Stimulated activated CD4-positive, alpha-beta T cell treated with anti-CD3 and anti-CD28 coated beads, Interleukin-2, amount 100 ng/mL, for 4 hours (primary cell): ENCODE results near the gene EFCAB5.
"Not testable (repeated sequence)": the region's sequence is repeated elsewhere in the genome, so short reads cannot be mapped to it uniquely, and the experiment has no call there.

ENCODE experiments used
- DNase-seq: peaks from one replicate; pipeline ENCODE4 v3.0.0-alpha.2; 2020; ENCODE audit warnings: low read depth

Gene EFCAB5

GRCh38 chr17:30005709-30006320, 64.4 kb downstream of the EFCAB5 start:
- no peak for DNase-seq

DNA sequence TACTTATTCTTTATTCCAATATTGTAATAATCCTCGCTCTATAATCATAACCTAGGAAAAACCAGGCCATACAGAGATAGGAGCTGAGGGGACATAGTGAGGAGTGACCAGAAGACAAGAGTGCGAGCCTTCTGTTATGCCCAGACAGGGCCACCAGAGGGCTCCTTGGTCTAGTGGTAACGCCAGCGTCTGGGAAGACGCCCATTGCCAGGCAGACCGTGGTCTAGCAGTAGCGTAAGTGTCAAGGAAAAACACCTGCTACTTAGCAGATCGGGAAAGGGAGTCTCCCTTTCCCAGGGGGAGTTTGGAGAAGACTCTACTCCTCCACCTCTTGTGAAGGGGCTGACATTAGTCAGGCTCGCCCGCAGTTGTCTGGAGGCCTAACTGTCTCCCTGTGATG, 70.5 kb downstream of the EFCAB5 start:
- DNase-seq = not testable (repeated sequence)

DNA sequence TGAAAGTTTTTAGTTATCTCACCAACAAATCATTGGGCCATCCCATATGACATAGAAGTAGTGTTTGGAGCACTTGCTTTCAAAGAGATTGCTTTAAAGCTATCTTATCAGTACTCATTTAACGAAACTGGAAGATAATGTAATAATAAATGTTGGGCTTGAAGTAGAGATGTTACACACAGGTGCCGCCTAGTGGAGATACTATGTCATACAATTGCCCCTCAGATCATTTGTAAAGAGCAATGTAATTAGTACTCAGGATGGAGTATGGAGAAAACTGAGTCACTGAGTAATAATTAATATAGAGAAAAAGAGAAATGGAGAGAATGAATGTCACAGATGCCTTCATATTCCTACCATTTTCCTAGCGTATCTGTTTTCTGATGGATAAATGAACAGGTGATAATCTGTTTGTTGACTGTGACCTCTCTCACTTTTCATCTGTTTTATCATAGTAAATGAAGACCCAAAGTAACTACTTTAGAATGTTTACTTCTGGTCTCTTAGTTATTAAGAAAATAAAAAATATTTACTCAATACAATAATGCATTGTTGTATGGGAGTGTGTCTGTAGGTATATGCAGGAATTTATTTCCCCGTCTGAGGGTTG, 80.4 kb downstream of the EFCAB5 start:
- peak; percentile 10 for DNase-seq

DNA sequence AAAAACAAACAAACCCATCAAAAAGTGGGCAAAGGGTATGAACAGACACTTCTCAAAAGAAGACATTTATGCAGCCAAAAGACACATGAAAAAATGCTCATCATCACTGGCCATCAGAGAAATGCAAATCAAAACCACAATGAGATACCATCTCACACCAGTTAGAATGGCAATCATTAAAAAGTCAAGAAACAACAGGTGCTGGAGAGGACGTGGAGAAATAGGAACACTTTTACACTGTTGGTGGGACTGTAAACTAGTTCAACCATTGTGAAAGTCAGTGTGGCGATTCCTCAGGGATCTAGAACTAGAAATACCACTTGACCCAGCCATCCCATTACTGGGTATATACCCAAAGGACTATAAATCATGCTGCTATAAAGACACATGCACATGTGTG, 83.9 kb downstream of the EFCAB5 start:
- not testable (repeated sequence) for DNase-seq

GRCh38 chr17:30027676-30028075, 86.2 kb downstream of the EFCAB5 start:
- DNase-seq = no peak

DNA sequence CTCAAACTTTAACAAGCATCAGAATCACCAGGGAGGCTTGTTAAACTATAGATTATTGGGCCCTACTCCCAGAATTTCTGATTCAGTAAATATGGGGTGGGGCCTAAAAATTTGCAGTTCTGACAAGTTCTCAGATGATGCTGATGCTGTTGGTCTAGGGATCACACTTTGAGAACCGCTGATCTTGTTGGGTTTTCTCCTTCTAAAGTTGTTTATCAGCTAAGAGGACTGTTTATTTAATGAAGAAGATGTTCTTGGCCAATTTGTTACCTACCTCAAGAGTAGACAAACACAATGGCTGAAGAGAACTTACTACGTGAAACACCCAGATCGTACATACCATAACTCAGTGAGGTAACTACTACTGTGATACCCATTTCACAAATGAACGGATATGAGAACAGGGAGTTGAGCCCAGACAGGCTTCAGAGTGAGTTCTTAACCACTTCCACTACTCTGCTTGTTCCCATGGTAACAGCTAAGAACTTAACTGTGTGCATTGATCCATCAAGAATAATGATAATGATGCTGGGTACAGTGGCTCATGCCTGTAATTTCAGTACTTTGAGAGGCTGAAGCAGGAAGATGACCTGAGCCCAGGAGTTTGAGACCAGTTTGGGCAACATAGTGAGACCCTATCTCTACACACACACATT, 89.9 kb downstream of the EFCAB5 start:
- DNase-seq = no peak

DNA sequence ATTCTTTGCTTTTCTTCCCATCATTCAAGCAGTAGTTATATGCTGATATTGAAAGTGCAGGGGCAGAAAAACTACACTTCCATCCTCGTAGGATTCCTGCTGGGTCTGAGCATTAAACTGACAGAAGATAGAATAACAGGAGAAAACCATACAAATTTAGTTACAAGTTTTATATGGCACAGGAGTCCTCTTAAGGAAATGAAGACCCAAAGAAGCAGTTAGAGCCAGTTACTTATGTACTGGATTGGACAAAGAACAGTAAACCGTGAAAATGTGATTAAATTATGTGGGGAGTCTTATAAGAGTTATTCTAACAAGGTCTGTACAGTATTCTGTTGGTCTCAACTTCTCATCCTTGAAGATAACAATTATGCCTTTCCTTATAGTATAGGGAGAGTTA, 93.9 kb downstream of the EFCAB5 start:
- no peak for DNase-seq

GRCh38 chr17:30040719-30041518, 99.5 kb downstream of the EFCAB5 start:
- not testable (repeated sequence) for DNase-seq

DNA sequence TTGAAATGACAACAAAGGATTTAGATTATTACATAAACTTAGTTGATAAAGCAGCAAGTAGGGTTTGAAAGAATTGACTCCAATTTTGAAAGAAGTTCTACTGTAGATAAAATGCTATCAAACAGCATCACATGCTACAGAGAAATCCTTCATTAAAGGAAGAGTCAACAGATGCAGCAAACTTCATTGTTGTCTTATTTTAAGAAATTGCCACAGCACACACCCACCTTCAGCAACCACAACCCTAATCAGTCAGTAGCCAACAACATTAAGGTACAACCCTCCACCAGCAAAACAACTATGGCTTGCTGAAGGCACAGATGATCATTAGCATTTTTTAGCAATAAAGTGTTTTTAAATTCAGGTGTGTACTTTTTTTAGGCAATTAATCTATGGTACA, 100.1 kb downstream of the EFCAB5 start:
- no peak for DNase-seq

GRCh38 chr17:30062372-30062771, 120.9 kb downstream of the EFCAB5 start:
- no peak for DNase-seq

DNA sequence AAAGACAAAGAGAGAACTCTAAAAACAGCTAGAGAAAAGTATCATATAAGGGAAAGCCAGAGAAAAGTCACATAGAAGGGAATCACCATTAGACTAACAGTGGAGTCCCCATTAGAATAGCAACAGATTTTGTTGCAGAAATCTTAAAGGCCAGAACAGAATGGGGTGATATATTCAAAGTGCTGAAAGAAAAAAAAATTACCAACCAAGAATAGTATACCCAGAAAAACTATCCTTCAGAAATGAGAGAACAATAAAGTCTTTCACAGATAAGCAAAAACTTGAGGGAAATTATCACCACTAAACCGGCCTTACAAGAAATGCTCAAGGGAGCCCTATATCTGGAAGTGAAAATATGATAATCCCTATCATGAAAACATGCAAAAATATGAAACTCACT, 123.3 kb downstream of the EFCAB5 start:
- no peak for DNase-seq

DNA sequence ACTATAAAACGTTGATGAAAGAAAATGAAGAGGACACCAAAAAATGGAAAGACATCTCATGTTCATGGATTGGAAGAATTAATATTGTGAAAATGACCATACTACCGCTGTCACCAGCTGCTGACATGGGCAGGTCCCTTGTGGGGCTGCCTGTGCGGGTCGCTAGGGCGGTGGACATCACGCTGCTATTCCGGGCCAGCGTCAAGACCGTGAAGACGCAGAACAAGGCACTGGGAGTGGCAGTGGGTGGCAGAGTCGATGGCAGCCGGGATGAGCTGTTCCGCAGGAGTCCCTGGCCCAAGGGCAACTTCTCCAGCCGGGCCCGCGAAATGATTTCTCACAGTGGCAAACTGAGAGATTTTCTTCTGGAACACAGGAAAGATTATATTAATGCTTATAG, 127.0 kb downstream of the EFCAB5 start:
- DNase-seq = no peak

DNA sequence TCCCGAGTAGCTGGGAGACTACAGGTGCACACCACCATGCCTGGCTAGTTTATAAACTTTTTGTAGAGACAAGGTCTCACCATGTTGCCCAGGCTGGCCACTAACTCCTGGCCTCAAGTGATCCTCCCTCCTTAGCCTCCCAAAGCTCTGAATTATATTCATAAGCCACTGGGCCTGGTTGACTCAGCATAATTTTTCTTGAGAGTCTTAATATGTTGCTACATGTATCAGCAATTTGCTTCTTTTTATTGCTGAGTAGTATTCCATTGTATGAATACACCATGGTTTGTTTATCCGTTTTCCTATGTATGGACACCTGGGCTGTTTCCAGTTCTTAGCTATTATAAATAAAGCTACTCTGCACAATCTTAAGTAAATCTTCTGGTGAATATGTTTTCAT, 132.8 kb downstream of the EFCAB5 start:
- no peak for DNase-seq

GRCh38 chr17:30074730-30075129, 133.3 kb downstream of the EFCAB5 start:
- DNase-seq = no peak

GRCh38 chr17:30082773-30083172, 141.3 kb downstream of the EFCAB5 start:
- DNase-seq = no peak

GRCh38 chr17:30084788-30085187, 143.4 kb downstream of the EFCAB5 start:
- no peak for DNase-seq

- no peak for DNase-seq
Measured at GRCh38 chr17:30086896-30087295, 145.5 kb downstream of the EFCAB5 start.

DNA sequence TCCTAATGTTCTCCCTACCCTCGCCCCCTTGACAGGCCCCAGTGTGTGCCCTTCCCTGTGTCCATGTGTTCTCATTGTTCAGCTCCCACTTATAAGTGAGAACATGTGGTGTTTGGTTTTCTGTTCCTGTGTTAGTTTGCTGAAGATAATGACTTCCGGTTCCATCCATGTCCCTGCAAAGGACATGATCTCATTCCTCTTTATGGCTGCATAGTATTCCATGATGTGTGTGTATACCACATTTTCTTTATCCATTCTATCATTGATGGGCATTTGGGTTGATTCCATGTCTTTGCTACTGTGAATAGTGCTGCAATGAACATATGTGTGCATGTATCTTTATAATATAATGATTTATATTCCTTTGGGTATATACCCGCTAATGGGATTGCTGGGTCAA, 146.0 kb downstream of the EFCAB5 start:
- not testable (repeated sequence) for DNase-seq

GRCh38 chr17:30091121-30091670, 149.8 kb downstream of the EFCAB5 start:
- DNase-seq = no peak

- DNase-seq = no peak
Measured at GRCh38 chr17:30091771-30092170, 150.3 kb downstream of the EFCAB5 start.

DNA sequence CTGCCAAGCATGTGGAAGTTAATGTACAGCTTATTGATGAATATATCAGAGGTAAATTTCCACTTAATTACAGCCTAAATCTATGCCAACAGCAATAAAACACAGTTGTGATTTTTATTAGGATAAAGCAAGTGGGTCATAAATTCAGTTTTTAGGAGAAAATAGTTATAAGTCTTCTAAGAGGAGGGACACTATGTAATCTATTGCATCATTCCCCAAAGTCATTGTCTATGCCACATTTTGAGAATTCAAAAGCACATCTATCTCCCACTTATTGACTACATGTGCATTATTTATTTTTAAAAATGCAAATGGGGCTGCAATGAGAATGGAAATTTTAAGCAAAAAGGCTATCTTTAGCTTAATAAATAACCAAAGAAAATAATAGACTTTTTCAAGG, 151.5 kb downstream of the EFCAB5 start:
- no peak for DNase-seq

GRCh38 chr17:30093463-30094147, 152.2 kb downstream of the EFCAB5 start:
- no peak for DNase-seq
